Suprapubic skin (tissue), 3 donors: ENCODE results near the gene KRTAP12-2.

ENCODE experiments used
- POLR2A ChIP-seq, 2 donors: fragments of 450-650 bp; IDR thresholded peaks; one replicate each; pipeline ENCODE4 v1.6.1; 2017; ENCODE audit warnings: antibody characterized with exemption in 2 of 2, mild to moderate bottlenecking in 2 of 2, moderate library complexity in 2 of 2
- TF ChIP-seq, protein P1 (sequence below), 2 donors: fragments of 200-600 bp in 1 of 2; fragments of 450-650 bp in 1 of 2; sonication (generic) in 1 of 2; IDR thresholded peaks; one replicate each; pipeline ENCODE4 v1.5.1; 2016 to 2019; ENCODE audit warnings: antibody characterized with exemption in 2 of 2, mild to moderate bottlenecking in 1 of 2, moderate library complexity in 1 of 2

DNA sequence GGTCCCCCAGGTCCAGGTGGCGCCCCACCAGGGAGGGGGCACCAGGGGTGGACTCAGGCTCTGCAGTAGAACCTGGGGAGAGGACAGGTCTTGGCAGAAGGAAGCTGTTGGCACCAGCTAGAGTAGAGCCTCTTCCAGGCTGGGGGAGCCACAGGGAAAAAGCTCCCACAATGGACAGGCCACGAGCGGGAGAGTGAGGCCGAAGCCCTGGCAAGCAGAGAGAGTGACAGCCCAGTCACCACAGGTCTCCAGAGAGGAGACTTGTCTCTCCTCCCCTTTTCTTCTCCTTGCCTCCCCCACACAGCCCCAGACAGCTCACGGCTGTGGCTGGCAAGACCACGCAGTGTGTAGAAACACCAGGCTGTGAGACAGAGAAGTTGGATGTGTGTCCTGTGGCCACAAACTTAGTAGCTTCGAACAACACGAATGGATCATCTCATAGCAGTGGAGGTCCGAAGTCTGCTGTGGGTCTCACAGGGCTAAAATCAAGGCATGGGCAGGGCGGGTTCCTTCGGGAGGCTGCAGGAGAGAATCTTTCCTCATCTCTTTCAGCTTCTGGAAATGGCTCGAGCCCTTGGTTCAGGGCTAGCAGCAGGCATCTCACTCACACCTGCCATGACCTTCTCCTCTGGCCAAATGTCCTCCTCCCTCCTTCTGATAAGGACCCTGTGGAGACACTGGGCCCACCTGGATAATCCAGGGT, 15.6 kb downstream of the KRTAP12-2 start:
- no peak for TF ChIP-seq POLR2A (IDR thresholded peaks at IDR 0.05)
- TF ChIP-seq, protein P1, sequence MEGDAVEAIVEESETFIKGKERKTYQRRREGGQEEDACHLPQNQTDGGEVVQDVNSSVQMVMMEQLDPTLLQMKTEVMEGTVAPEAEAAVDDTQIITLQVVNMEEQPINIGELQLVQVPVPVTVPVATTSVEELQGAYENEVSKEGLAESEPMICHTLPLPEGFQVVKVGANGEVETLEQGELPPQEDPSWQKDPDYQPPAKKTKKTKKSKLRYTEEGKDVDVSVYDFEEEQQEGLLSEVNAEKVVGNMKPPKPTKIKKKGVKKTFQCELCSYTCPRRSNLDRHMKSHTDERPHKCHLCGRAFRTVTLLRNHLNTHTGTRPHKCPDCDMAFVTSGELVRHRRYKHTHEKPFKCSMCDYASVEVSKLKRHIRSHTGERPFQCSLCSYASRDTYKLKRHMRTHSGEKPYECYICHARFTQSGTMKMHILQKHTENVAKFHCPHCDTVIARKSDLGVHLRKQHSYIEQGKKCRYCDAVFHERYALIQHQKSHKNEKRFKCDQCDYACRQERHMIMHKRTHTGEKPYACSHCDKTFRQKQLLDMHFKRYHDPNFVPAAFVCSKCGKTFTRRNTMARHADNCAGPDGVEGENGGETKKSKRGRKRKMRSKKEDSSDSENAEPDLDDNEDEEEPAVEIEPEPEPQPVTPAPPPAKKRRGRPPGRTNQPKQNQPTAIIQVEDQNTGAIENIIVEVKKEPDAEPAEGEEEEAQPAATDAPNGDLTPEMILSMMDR (IDR thresholded peaks at IDR 0.05), result no peak
